Superior temporal gyrus (tissue), 1 donor: Measurements from ENCODE around the gene PRRT1.

Source experiments
- DNase-seq: peaks from one replicate; pipeline ENCODE4 v3.0.0-alpha.2; 2016; ENCODE audit errors: extremely low spot score

Gene PRRT1

GRCh38 chr6:32175711-32176475 is 24.2 kb upstream of the PRRT1 start, which contains the start of gene AGPAT1:
AGPAT1 (minus strand) TSS chr6:32176084; CDS start chr6:32171496, 4,588 bp downstream.
- peak; percentile 98 for DNase-seq

GRCh38 chr6:32175322-32175710 is 23.6 kb upstream of the PRRT1 start:
- DNase-seq = no peak

DNA sequence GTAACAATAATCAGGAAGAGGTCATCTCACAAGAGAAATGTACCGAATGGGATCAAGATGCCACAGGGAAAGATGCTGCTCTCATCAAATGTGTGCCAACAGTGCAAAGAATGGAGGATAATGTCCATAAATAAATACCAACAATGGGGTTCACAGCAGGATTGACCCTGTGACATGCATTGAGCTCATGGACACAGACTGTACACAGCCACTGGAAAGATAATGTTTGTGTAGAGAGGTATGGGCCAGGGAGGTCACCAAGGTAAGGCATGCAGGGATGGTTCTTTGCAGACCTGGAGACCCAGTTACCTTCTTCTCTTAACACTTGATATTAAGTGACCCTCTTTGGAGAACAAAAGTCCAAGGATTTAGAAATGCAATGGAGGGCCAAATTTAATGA is 22.7 kb upstream of the PRRT1 start:
- DNase-seq = no peak

GRCh38 chr6:32173051-32173727 is 21.4 kb upstream of the PRRT1 start:
- DNase-seq = no peak

DNA sequence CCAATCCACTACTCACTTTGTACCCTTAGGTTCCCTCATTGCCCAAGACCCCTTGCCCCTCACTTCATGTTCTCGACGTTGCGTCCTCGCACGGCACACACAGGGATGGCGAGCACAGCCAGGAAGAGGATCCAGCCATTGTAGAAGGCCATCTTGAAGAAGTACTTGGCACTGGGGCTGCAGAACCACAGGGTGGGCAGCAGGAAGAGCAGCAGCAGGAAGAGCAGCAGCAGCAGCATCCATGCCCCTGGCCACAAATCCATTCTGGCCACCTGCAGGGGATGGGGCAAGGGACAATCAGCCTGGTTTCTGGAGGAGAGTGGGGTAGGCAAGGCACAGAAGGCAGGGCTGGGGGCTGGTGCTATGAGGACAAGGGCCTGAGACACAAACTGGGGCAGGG is 19.5 kb upstream of the PRRT1 start:
- DNase-seq = no peak

DNA sequence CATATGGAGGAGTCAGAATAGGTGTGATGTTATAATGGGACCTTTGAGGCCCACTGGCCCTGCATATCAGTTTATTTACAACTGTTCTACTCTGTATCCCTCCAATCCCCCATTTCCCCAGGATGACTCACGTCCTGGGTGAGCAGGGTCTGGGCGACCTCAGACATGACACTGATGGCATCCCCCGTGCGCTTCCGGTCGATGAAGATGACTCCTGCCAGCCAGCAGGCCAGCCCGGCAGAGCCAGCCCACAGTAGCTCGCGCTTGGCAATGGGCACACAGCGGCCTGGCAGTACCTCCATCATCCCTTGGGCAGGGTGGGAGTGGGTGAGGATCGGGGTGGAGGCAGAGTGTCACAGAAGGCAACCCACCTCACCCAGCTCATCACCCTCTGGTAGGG is 18.6 kb upstream of the PRRT1 start:
- DNase-seq = no peak

DNA sequence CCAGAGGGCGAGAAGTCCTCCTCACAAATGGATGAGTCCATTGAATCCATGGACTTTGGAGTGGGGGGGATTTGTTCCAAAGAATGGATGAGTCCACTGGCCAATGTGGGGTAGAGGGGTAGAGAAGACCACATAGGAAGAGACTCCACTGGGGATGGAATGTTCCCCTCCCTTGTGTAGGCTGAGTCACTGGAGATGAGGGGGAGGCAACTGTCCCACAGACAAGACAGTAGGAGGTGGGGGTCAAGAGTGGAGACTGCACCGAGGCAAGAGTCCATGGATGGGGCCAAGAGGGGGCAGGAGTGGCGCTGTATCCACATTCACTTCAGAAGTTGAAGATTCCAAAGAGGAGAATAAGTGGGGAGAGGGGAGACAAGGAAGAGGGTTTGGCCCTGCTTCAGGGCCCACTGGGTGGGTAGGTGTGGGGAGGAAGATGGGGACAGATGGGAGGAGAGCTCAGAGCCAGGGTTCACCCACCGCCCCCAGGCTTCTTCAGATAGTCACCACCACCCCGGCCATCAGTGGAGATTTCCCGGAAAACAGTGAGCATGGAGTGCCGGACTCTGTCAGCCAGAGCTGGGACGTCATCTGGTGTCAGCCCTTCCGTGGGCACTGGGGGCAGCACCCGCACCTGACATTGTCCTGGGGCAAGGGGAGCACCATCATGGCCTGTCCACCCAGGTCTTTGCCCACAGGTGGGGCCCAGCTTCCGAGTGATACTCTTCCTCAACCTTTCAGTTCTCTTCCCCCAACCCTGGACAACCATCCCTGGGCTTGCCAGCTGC is 17.3 kb upstream of the PRRT1 start:
- DNase-seq = no peak

DNA sequence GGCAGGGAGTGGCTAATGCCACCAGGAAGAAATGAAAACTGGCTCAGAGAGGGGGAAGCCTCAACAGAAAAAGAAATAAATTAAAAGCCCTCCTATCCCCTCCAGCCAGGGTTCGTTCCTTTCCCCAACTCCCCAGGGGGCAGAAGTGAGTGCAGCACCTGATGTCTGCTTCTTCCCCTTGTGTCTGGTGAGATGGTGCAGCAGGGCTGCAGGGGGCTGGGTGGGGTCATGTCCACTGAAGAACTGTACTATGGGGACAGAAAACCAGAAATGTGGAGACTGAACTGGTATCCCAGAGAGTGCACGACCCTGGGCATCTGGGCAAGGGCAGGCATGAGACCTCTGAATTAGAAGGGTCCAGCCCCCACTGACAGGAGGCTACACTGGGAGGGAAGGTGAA is 16.6 kb upstream of the PRRT1 start:
- DNase-seq = no peak

- DNase-seq = no peak
Measured at GRCh38 chr6:32167761-32168262, 16.1 kb upstream of the PRRT1 start.

DNA sequence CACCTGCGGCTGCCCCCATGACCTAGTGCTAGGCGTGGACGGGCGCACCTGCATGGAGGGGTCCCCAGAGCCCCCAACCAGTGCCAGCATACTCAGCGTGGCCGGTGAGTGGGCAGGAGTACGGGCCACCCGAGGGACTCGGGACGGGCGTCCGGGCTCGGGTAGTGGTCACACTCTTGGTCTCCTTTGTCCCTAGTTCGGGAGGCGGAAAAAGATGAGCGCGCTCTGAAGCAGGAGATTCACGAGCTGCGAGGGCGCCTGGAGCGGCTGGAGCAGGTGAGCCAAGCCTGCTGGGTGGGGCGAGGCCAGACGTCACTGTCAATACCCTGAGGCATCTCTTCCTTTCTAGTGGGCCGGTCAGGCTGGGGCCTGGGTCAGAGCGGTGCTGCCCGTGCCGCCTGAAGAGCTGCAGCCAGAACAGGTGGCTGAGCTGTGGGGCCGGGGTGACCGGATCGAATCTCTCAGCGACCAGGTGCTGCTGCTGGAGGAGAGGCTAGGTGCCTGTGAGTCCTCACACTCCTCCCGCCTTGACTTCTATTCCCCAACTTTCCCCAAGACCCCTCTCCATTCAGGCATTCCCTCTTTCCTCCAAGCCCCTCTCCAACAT is 15.5 kb upstream of the PRRT1 start:
- no peak for DNase-seq

DNA sequence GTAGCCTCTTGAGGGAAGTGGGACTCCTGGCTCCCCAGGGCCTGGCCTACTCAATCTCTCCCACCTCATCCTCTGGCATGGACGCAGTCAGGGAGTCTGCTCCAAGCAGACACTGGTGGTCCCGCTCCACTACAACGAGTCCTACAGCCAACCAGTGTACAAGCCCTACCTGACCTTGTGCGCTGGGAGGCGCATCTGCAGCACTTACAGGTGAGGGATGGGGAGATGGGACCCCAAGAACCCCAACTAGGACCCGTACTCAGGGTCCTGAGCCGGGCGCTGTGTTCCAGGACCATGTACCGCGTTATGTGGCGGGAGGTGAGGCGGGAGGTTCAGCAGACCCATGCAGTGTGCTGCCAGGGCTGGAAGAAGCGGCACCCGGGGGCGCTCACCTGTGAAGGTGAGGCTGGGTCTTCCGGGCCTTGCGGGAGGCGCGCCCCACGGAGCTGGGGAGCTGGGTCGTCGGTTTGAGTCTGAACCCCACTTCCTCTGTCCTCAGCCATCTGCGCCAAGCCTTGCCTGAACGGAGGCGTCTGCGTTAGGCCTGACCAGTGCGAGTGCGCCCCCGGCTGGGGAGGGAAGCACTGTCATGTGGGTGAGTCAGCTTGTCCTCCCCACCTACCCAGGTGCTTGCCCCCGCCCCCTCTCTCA is 14.8 kb upstream of the PRRT1 start:
- no peak for DNase-seq

DNA sequence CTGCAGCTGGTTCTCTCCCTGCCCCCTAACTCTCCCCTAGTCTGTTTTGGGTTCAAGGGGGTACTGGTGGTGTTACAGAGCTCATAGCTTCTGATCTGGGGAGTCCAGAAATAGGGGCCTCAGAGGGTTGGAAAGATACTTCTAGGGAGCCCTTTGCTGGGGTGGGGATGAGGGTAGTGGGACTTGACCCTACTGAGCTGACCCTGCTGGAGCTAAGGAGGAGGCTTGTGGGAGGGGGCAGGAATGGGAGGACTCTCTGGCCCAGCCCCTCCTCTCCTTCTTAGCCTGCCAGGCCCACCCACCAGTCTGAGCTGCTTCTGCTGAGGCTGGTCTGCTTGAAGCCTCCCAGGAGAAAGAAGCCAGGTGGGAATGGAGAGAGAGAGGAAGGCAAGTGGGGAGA is 12.6 kb upstream of the PRRT1 start, which contains the start of gene EGFL8:
Gene EGFL8, plus strand, starts transcription at position 301 of the 400 bp plus-strand sequence. CDS start 1,571 bp downstream, outside the sequence.
- no peak for DNase-seq

DNA sequence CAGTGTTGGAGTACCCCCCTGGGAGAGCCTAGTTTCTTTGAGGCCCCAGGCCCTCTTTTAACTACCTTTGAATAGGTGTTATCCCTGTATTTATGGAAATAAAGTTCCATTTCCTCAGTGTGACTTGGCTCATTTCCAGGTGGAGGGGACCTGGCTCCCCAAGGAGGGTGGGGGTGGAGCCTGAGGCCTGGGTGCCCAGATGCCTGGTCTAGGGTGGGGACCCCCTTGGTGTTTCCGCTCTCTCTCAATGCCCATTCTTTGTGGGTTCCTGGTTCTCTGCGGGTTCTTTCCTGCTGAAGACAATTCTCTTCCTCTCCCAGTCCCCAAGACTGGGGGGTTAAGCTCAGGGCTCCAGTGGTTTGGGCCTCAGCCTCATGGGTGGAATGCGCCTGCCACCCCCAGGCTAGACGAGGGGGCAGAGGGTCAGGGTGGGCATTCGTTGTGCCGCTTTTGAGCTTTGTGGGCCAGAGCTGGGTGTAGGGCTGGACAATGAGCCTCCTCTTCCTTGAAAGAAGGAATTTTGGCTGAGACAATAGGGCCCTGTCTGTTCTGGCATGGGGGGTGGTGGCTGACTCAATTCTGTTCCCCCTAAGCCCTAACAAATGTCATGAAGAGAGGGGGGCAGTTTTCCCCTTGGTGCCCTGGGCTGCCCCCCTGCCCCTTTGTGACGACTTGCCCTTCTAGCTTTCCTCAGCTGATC is 12.0 kb upstream of the PRRT1 start:
- DNase-seq = no peak

DNA sequence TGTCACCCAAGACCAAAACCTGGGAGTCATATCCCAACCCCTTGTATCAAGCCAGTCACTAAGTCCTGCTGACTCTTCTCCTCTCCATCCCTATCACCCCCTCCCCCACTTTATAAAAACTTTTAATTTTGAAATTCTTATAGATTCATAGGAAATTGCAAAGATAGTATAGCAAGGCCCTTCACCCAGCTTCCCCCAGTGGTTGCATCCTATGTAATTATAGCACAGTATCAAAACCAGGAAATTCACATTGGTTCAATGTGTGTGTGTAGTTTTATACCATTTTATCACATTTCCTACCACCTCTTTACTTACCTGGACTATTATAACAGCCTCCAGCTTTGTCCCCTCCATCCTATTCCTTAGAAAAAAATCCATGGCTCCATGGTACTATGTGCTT is 6.3 kb upstream of the PRRT1 start:
- no peak for DNase-seq

- no peak for DNase-seq
Measured at GRCh38 chr6:32156891-32157290, 5.2 kb upstream of the PRRT1 start.

GRCh38 chr6:32154514-32155161 is 2.9 kb upstream of the PRRT1 start:
- peak; percentile 39 for DNase-seq

GRCh38 chr6:32153564-32154513 is 2.1 kb upstream of the PRRT1 start, which contains the start of gene PPT2:
PPT2 (plus strand) TSS chr6:32154141; CDS start chr6:32154595, 454 bp downstream.
- DNase-seq = peak; percentile 90

- DNase-seq = peak; percentile 51
Measured at GRCh38 chr6:32152769-32153563, 1.2 kb upstream of the PRRT1 start.
